H1 (cell line): ENCODE measurements around the gene MYPOP. TPM values are rescaled to one million over a fixed set of nuclear protein-coding genes. Genes with fewer than 3 reads are reported as not detected.

ENCODE experiments used
- CTCF ChIA-PET: fragments of 300-600 bp; sonication (Branson Sonifier 250); formaldehyde crosslinking; loops from one replicate; lab custom pipeline; 2021; ENCODE audit not compliant: partially characterized antibody; lab: Charles Lee
- POLR2A ChIA-PET: fragments of 300-600 bp; sonication (Branson Sonifier 250); formaldehyde crosslinking; loops from one replicate; lab custom pipeline; 2021; ENCODE audit warnings: inconsistent platforms; ENCODE audit not compliant: partially characterized antibody; lab: Charles Lee
- DNase-seq, 2 experiments: peaks; one replicate each; pipeline versions ENCODE4 v3.0.0 to v3.0.0-alpha.2; 2010 to 2022; ENCODE audit warnings: low spot score in 2 of 2, low read depth in 1 of 2, mixed read lengths in 1 of 2
- FAIRE-seq: peaks from 2 replicates; lab custom pipeline; 2011; peaks lifted over from hg19 to GRCh38; lab: Jason Lieb, UNC
- H2AFZ ChIP-seq: 2 replicates; pipeline ENCODE4 v1.8.1; 2012; ENCODE audit warnings: low read length, inconsistent platforms
- H2AK5ac ChIP-seq: 2 replicates; pipeline ENCODE4 v1.6.1; 2013; ENCODE audit warnings: low read depth, low read length
- H2BK120ac ChIP-seq: replicated peaks from 2 replicates; pipeline ENCODE3; 2013; ENCODE audit warnings: low read depth, low read length, inconsistent platforms
- H2BK12ac ChIP-seq: 2 replicates; pipeline ENCODE4 v1.6.1; 2013; ENCODE audit warnings: low read depth, low read length
- H2BK15ac ChIP-seq: 2 replicates; pipeline ENCODE4 v1.6.1; 2013; ENCODE audit warnings: low read length
- H2BK20ac ChIP-seq: 2 replicates; pipeline ENCODE4 v1.6.1; 2013; ENCODE audit warnings: low read length
- H2BK5ac ChIP-seq: 2 replicates; pipeline ENCODE4 v1.6.1; 2013; ENCODE audit warnings: low read depth, low read length
- H3K14ac ChIP-seq: 2 replicates; pipeline ENCODE4 v1.6.1; 2013; ENCODE audit warnings: inconsistent platforms; ENCODE audit not compliant: insufficient read length
- H3K18ac ChIP-seq: 2 replicates; pipeline ENCODE4 v1.6.1; 2013; ENCODE audit warnings: low read length; ENCODE audit errors: extremely low read depth
- H3K23ac ChIP-seq: 2 replicates; pipeline ENCODE4 v1.6.1; 2013; ENCODE audit warnings: inconsistent platforms; ENCODE audit not compliant: insufficient read length
- H3K23me2 ChIP-seq: 2 replicates; pipeline ENCODE4 v1.6.1; 2013; ENCODE audit warnings: low read depth, low read length
- H3K27ac ChIP-seq: 2 replicates; pipeline ENCODE4 v1.6.1; 2011; ENCODE audit warnings: low read depth, low read length, inconsistent platforms
- H3K27me3 ChIP-seq, 4 experiments: replicated peaks in 1 of 4; 1 replicate in 1 of 4; 2 replicates in 3 of 4; pipeline versions ENCODE4 v1.6.1 to v1.8.1; 2011 to 2013; ENCODE audit warnings: low read length in 3 of 4, mild to moderate bottlenecking in 3 of 4, inconsistent platforms in 2 of 4, mixed read lengths in 2 of 4, moderate library complexity in 1 of 4; ENCODE audit not compliant: control insufficient read depth in 3 of 4, insufficient read depth in 3 of 4; ENCODE audit errors: extremely low read depth in 1 of 4
- H3K36me3 ChIP-seq, 4 experiments: 2 replicates each; pipeline versions ENCODE4 v1.6.1 to v1.8.1; 2011 to 2013; ENCODE audit warnings: mild to moderate bottlenecking in 4 of 4, low read length in 3 of 4, moderate library complexity in 2 of 4, control low read depth in 1 of 4, inconsistent platforms in 1 of 4; ENCODE audit not compliant: insufficient read depth in 4 of 4, control insufficient read depth in 2 of 4
- H3K4ac ChIP-seq: replicated peaks from 2 replicates; pipeline ENCODE3; 2013; ENCODE audit warnings: low read length, low read depth, mixed read lengths, inconsistent platforms; ENCODE audit not compliant: insufficient read length
- H3K4me1 ChIP-seq, 4 experiments: replicated peaks in 1 of 4; 1 replicate in 1 of 4; 2 replicates in 3 of 4; pipeline versions ENCODE4 v1.6.1 to v1.8.1; 2011 to 2013; ENCODE audit warnings: low read length in 3 of 4, inconsistent platforms in 2 of 4, mixed read lengths in 1 of 4; ENCODE audit not compliant: insufficient read depth in 4 of 4, control insufficient read depth in 3 of 4
- H3K4me2 ChIP-seq, 2 experiments: 2 replicates each; pipeline versions ENCODE4 v1.6.1 to v1.8.1; 2011 to 2013; ENCODE audit warnings: low read depth in 2 of 2, low read length in 2 of 2, control low read depth in 1 of 2, inconsistent platforms in 1 of 2, mild to moderate bottlenecking in 1 of 2; ENCODE audit not compliant: insufficient read depth in 1 of 2
- H3K4me3 ChIP-seq, 4 experiments: fragments of 200-600, 300-600 bp in 1 of 4; sonication (generic), shearing (Covaris generic), sonication (Bioruptor Twin) in 1 of 4; 2 replicates each; pipeline versions ENCODE4 v1.5.1 to v1.8.1; 2011 to 2016; ENCODE audit warnings: low read length in 4 of 4, low read depth in 3 of 4, control low read depth in 2 of 4, inconsistent platforms in 2 of 4, mild to moderate bottlenecking in 2 of 4, mixed read lengths in 1 of 4, moderate library complexity in 1 of 4; ENCODE audit not compliant: insufficient read depth in 2 of 4; ENCODE audit errors: extremely low read depth in 1 of 4
- H3K56ac ChIP-seq: replicated peaks from 2 replicates; pipeline ENCODE3; 2013; ENCODE audit warnings: low read depth, mild to moderate bottlenecking, mixed read lengths, low read length, inconsistent platforms; ENCODE audit not compliant: insufficient read length
- H3K79me1 ChIP-seq: 2 replicates; pipeline ENCODE4 v1.6.1; 2013; ENCODE audit warnings: low read depth, low read length, control low read depth
- H3K79me2 ChIP-seq, 2 experiments: 2 replicates each; pipeline versions ENCODE4 v1.6.1 to v1.8.1; 2012 to 2013; ENCODE audit warnings: low read length in 2 of 2, mild to moderate bottlenecking in 2 of 2, inconsistent platforms in 1 of 2; ENCODE audit not compliant: insufficient read depth in 2 of 2, control insufficient read depth in 1 of 2
- H3K9ac ChIP-seq, 4 experiments: replicated peaks in 1 of 4; 1 replicate in 1 of 4; 2 replicates in 3 of 4; pipeline versions ENCODE4 v1.6.1 to v1.8.1; 2011 to 2013; ENCODE audit warnings: low read depth in 3 of 4, low read length in 3 of 4, control low read depth in 2 of 4, mild to moderate bottlenecking in 2 of 4, moderate library complexity in 2 of 4, inconsistent platforms in 1 of 4; ENCODE audit errors: extremely low read depth in 1 of 4
- H3K9me3 ChIP-seq, 2 experiments: 2 replicates each; pipeline versions ENCODE4 v1.6.1 to v1.8.1; 2012 to 2013; ENCODE audit warnings: mild to moderate bottlenecking in 2 of 2, moderate library complexity in 2 of 2, control low read depth in 1 of 2, inconsistent platforms in 1 of 2, low read depth in 1 of 2, low read length in 1 of 2, mixed read lengths in 1 of 2; ENCODE audit not compliant: insufficient read depth in 2 of 2
- H4K20me1 ChIP-seq, 2 experiments: replicated peaks in 1 of 2; 2 replicates each; pipeline versions ENCODE3 to v1.8.1; 2011 to 2013; ENCODE audit warnings: inconsistent platforms in 2 of 2, low read length in 2 of 2, mild to moderate bottlenecking in 1 of 2; ENCODE audit not compliant: insufficient read depth in 2 of 2, control insufficient read depth in 1 of 2
- H4K5ac ChIP-seq: 2 replicates; pipeline ENCODE4 v1.6.1; 2013; ENCODE audit warnings: low read length, low read depth, mixed read lengths, inconsistent platforms; ENCODE audit not compliant: insufficient read length
- H4K8ac ChIP-seq: 2 replicates; pipeline ENCODE4 v1.8.0; 2013; ENCODE audit warnings: mild to moderate bottlenecking, moderate library complexity, low read length, inconsistent platforms; ENCODE audit not compliant: insufficient read depth; ENCODE audit errors: extremely low read depth
- H4K91ac ChIP-seq: replicated peaks from 2 replicates; pipeline ENCODE3; 2013; ENCODE audit warnings: low read length, mixed read lengths, inconsistent platforms; ENCODE audit not compliant: insufficient read length
- CTBP2 ChIP-seq: IDR thresholded peaks from 2 replicates; pipeline ENCODE4 v1.7.0; 2011; ENCODE audit warnings: borderline replicate concordance, mild to moderate bottlenecking, moderate library complexity, mixed read lengths, low read length; ENCODE audit not compliant: insufficient read depth, insufficient read length
- HDAC2 ChIP-seq, 2 experiments: fragments of 300-600 bp in 1 of 2; sonication (generic) in 1 of 2; IDR thresholded peaks; 2 replicates each; pipeline ENCODE4 v1.6.1; 2011 to 2012; ENCODE audit warnings: low read depth in 2 of 2, low read length in 2 of 2, mild to moderate bottlenecking in 2 of 2, moderate library complexity in 2 of 2, borderline replicate concordance in 1 of 2, inconsistent platforms in 1 of 2
- RBBP5 ChIP-seq: IDR thresholded peaks from 2 replicates; pipeline ENCODE4 v1.7.1; 2012; ENCODE audit warnings: low read depth, mild to moderate bottlenecking, inconsistent platforms, low read length, moderate library complexity, borderline replicate concordance
- SAP30 ChIP-seq: fragments of 300-600 bp; sonication (generic); IDR thresholded peaks from 2 replicates; pipeline ENCODE4 v1.7.1; 2012; ENCODE audit warnings: low read length, moderate library complexity, mild to moderate bottlenecking, inconsistent platforms; ENCODE audit not compliant: insufficient read depth, insufficient replicate concordance
- SIRT6 ChIP-seq: IDR thresholded peaks from one replicate; pipeline ENCODE4 v1.7.1; 2012; ENCODE audit warnings: low read length, inconsistent platforms
- SUZ12 ChIP-seq: fragments of 200-600 bp; sonication (generic); IDR thresholded peaks from 2 replicates; pipeline ENCODE4 v1.6.1; 2012; ENCODE audit warnings: mild to moderate bottlenecking, inconsistent platforms, low read length, moderate library complexity, mixed read lengths
- TAF1 ChIP-seq: IDR thresholded peaks from 2 replicates; pipeline ENCODE4 v1.6.1; 2011; ENCODE audit warnings: mild to moderate bottlenecking, low read depth, low read length
- WGBS, 2 experiments: shearing (Covaris generic) in 1 of 2; methylation state at CpG; one replicate each; pipeline versions ENCODE4 v1.1.6 to v1.1.7; 2013 to 2015; ENCODE audit warnings: low lambda C conversion rate in 2 of 2, mixed read lengths in 2 of 2, inconsistent platforms in 1 of 2, low coverage in 1 of 2, missing lambda C conversion rate in 1 of 2; ENCODE audit not compliant: insufficient replicate concordance in 2 of 2, insufficient coverage in 1 of 2, insufficient read length in 1 of 2; ENCODE audit errors: extremely low coverage in 1 of 2, missing lambda C conversion rate in 1 of 2; 5-methylcytosine and 5-hydroxymethylcytosine counted together
- polyA plus RNA-seq, 7 experiments: library from polyadenylated mRNA; depleted of rRNA in 3 of 7; stranded (reverse) in 5 of 7; unstranded in 2 of 7; fragments of >200 nt in 5 of 7; fragments of 200-250 nt in 2 of 7; gene quantifications; 1 replicate in 5 of 7; 2 replicates in 1 of 7; 4 replicates in 1 of 7; pipeline versions ENCODE4 v1.2.1 to v1.2.3, GENCODE V29; 2011 to 2013; ENCODE audit warnings: missing spikeins in 2 of 7, mixed read lengths in 2 of 7
- total RNA-seq: library from RNA; stranded (reverse); fragmentation: NEBNext Ultra II Directional; extraction: Animal tissue kit (Norgen Biotek cat#: 25700); gene quantifications from 2 replicates; pipeline ENCODE4 v1.2.1, GENCODE V29; 2021
- TF ChIP-seq, protein P1 (sequence below): IDR thresholded peaks from 2 replicates; pipeline ENCODE4 v1.6.1; 2012; ENCODE audit warnings: low read length, inconsistent platforms

MYPOP gene
- total and polyA plus RNA-seq, 2 of the 8 experiments (the other 6 are each of a cell fraction or from before 2014, with no cell fraction given): 3.2 to 11.1 TPM

GRCh38 chr19:45917421-45918091, 15.1 kb upstream of the MYPOP start:
- H3K23me2 ChIP-seq: no peaks in the 10 kb centered on the region
- H3K36me3 ChIP-seq: no peaks in the 10 kb centered on the region
- no peak overlapping the region for H2BK15ac ChIP-seq
- ChIA-PET CTCF (interaction anchor here (0.6 to 1.0 kb wide), 2 partner anchors 14 to 113 kb away, joined by 3 to 5 read pairs; no protein-coding TSS in a partner anchor), POLR2A (interaction anchor here (1.0 kb wide), 1 partner anchor 54 kb away, joined by 3 read pairs; no protein-coding TSS in a partner anchor)
- H3K9ac ChIP-seq: no peak overlapping the region
- no peaks in the 10 kb centered on the region for H4K20me1 ChIP-seq
- no peak overlapping the region for H2AK5ac ChIP-seq
- H2AFZ ChIP-seq: no peak overlapping the region
- H3K56ac ChIP-seq: no peak overlapping the region
- no peaks in the 10 kb centered on the region for H3K9me3 ChIP-seq
- H4K91ac ChIP-seq: no peak overlapping the region
- no peak overlapping the region for H3K18ac ChIP-seq
- FAIRE-seq (no peak), DNase-seq (no peak)
- H3K27ac ChIP-seq: no peak overlapping the region
- H3K4me1 ChIP-seq: peaks cover 0 to 3% (median 0%) of the 10 kb centered on the region in 4 experiments; a peak in 4 of 7 replicates
- no peak overlapping the region for H2BK5ac ChIP-seq
- H3K79me2 ChIP-seq: no peaks in the 10 kb centered on the region
- no peak overlapping the region for H3K23ac ChIP-seq
- H3K14ac ChIP-seq: no peak overlapping the region
- no peak overlapping the region for H4K5ac ChIP-seq
- 93% methylated on average over 4 of the region's 4 CpGs; no CpG with 5 or more reads in 1 of the 2 experiments for WGBS, 2 experiments
- no peaks in the 10 kb centered on the region for H3K27me3 ChIP-seq
- H4K8ac ChIP-seq: no peak overlapping the region
- no peak overlapping the region for H3K4me2 ChIP-seq
- TF ChIP-seq, protein P1, sequence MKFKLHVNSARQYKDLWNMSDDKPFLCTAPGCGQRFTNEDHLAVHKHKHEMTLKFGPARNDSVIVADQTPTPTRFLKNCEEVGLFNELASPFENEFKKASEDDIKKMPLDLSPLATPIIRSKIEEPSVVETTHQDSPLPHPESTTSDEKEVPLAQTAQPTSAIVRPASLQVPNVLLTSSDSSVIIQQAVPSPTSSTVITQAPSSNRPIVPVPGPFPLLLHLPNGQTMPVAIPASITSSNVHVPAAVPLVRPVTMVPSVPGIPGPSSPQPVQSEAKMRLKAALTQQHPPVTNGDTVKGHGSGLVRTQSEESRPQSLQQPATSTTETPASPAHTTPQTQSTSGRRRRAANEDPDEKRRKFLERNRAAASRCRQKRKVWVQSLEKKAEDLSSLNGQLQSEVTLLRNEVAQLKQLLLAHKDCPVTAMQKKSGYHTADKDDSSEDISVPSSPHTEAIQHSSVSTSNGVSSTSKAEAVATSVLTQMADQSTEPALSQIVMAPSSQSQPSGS: no peak
- TF ChIP-seq RBBP5 (no peak), SIRT6 (no peak), SAP30 (no peak), TAF1 (no peak), CTBP2 (no peak), SUZ12 (no peak), HDAC2 (IDR thresholded peaks at IDR 0.05; ENCODE audit: borderline replicate concordance in 1 of 2, low read depth in 2 of 2, low read length in 2 of 2) (no peak)
- H2BK12ac ChIP-seq: no peak overlapping the region
- H3K4ac ChIP-seq: no peak overlapping the region
- H2BK20ac ChIP-seq: no peak overlapping the region
- H3K4me3 ChIP-seq: no peak overlapping the region
- H3K79me1 ChIP-seq: no peaks in the 10 kb centered on the region
- H2BK120ac ChIP-seq: no peak overlapping the region
